ENCODE results near the gene KLRK1. TPM values are rescaled to one million over a fixed set of nuclear protein-coding genes. Genes with fewer than 3 reads are reported as not detected.
A peak's percentile ranks its signal among the peaks of the same experiment; 100 is the strongest.
"Not testable (repeated sequence)": the region's sequence is repeated elsewhere in the genome, so short reads cannot be mapped to it uniquely, and the experiment has no call there.

KLRK1 gene
- total and polyA plus RNA-seq, 7 experiments from 2014 or later, result 0.15 to 75.2 (median 4.1) TPM

DNA sequence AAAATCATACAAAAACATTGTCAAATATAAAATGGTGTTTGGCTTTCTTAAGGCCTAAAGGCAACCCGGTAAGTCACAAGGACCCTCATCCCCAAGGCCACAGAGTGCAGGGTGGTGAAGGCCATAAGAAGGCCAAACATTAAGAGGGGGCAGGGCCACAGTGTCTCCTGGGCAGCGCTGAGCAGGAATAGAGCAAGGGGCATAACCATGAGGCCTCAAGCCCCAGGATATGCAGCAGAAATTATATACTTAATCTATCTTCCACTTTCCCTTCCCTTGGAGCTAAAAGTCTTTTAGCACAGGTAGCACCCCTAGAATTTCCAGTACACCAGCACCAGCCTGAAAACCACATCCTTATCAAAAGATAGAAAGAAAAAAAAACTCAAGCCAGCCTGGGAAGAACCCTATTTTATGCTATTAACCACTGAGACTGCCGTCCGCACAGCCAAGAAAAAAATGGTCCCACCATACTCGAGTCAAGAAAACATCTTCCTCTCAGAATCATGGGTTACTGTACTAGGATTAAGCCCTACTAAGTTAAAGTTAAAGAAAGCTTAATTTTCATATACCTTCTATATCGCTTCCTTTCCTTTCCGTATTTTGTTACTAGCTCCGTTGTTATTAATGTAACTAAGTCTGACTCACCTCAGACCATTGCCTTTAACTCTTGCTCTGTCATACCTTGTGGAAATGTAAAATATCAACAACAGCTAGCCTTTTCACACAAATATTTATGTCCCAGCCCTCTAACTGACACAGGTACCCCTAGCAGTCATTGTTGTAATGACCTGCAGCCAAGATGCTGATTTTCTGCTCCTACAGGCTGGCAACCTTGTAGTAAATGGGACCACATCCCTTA is 20.1 kb downstream of the KLRK1 start:
- no peak overlapping the region for H3K4me3 ChIP-seq (ENCODE audit: low read length)
- no peaks in the 10 kb centered on the region for H3K9me3 ChIP-seq (ENCODE audit: control insufficient read depth in 2 of 3, low read length in 3 of 3)
- CTCF ChIA-PET, result no interaction called here
- DNase-seq, result no peak
- peak overlapping the region in 2 of 9 donors; percentile 2 to 29 for H3K27ac Mint-ChIP-seq
- POLR2A ChIA-PET, result no interaction called here
- H3K4me3 Mint-ChIP-seq, result peak overlapping the region in 1 of 10 donors; percentile 40
- H3K4me1 Mint-ChIP-seq, result peaks cover 5 to 37% (median 14%) of the 10 kb centered on the region in 7 donors
- no peak overlapping the region for H3K27ac ChIP-seq (ENCODE audit: low read depth, low read length)
- peaks cover 0 to 4% (median 3%) of the 10 kb centered on the region in 5 donors for H3K36me3 Mint-ChIP-seq
- H3K27me3 ChIP-seq (ENCODE audit: control insufficient read depth in 2 of 2, insufficient read depth in 2 of 2, low read length in 2 of 2), result no peaks in the 10 kb centered on the region
- peaks cover 0 to 37% (median 0%) of the 10 kb centered on the region in 3 experiments for H3K36me3 ChIP-seq (ENCODE audit: control insufficient read depth in 2 of 3, insufficient read depth in 3 of 3, low read length in 3 of 3)
- H3K27me3 Mint-ChIP-seq, result peaks cover 0 to 36% (median 0%) of the 10 kb centered on the region in 5 donors
- H3K9me3 Mint-ChIP-seq, result peaks cover 0 to 3% (median 0%) of the 10 kb centered on the region in 11 donors
- intact Hi-C loops (cut with micrococcal nuclease), result loop anchor here (5.0 to 10.0 kb wide), 3 partner anchors 155 to 1087 kb away; partner anchors contain the start of genes GABARAPL1 (in 1 of the 2) and STYK1 (in 1 of the 2)
- H3K4me1 ChIP-seq (ENCODE audit: control insufficient read depth in 2 of 2, insufficient read depth in 2 of 2, low read length in 2 of 2), result peaks cover 14 to 87% of the 10 kb centered on the region in 2 donors
- no peak for ATAC-seq

DNA sequence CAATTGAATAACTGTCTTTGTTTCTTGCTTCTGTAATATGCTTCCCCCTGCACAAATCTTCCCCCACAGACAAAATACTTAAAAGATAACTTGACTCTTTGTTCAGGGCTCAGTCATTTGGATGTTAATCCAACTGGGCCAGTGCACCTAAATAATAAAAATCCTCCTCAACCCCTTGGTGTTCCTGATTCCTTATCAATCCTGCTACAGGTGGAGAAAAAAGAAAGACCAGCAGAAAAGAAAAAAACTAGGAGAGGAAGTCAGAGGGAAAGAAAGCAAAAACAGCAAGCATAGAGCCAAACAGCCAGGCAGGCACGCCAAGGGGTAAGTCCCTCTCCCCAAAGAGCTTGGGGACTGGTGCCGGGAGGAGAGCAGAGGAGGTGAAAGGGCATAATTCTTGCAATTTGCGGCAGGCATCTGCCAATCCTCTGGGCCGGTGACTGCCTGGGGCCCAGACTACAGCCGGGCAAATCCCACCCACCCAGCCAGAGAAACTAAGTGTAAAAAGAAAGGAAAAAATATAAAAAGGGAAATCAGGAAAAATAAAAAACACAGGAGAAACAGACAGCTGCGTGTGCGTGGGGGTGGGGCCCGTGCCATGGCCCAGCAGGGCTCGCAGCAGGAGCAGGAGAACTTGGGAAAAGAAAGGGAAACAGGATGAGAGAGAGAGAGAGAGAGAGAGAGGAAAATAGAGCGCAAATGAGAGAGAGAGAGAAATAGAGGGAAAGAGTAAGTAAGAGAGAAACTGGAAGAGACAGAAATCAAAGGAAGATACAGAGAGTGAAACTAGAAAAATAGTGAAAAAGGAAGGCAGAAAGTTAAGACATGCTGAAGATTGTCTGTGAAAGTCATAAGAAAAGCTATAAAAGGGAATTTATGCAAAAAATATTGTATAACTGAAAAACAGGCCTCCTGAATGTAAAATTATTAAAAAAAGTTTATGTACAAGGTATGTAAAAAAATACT is 21.4 kb downstream of the KLRK1 start:
- H3K27me3 ChIP-seq (ENCODE audit: control insufficient read depth in 2 of 2, insufficient read depth in 2 of 2, low read length in 2 of 2), result no peaks in the 10 kb centered on the region
- intact Hi-C loops (cut with micrococcal nuclease), result loop anchor here (5.0 to 10.0 kb wide), 3 partner anchors 154 to 1086 kb away; partner anchors contain the start of genes GABARAPL1 (in 1 of the 2) and STYK1 (in 1 of the 2)
- Mint-ChIP-seq H3K27ac (peak overlapping the region in 3 of 9 donors; percentile 26 to 69 (median 66)), H3K9me3 (peaks cover 0 to 3% (median 0%) of the 10 kb centered on the region in 11 donors), H3K27me3 (peaks cover 0 to 30% (median 0%) of the 10 kb centered on the region in 5 donors), H3K36me3 (peaks cover 0 to 4% (median 3%) of the 10 kb centered on the region in 5 donors), H3K4me3 (no peak overlapping the region), H3K4me1 (peaks cover 5 to 37% (median 14%) of the 10 kb centered on the region in 7 donors)
- H3K36me3 ChIP-seq (ENCODE audit: control insufficient read depth in 2 of 3, insufficient read depth in 3 of 3, low read length in 3 of 3), result peaks cover 0 to 30% (median 0%) of the 10 kb centered on the region in 3 experiments
- DNase-seq (no peak), ATAC-seq (no peak)
- no peaks in the 10 kb centered on the region for H3K9me3 ChIP-seq (ENCODE audit: control insufficient read depth in 2 of 3, low read length in 3 of 3)
- H3K4me3 ChIP-seq (ENCODE audit: low read length), result no peak overlapping the region
- peaks cover 21 to 79% of the 10 kb centered on the region in 2 donors for H3K4me1 ChIP-seq (ENCODE audit: control insufficient read depth in 2 of 2, insufficient read depth in 2 of 2, low read length in 2 of 2)
- no peak overlapping the region for H3K27ac ChIP-seq (ENCODE audit: low read depth, low read length)
- POLR2A ChIA-PET, result no interaction called here
- CTCF ChIA-PET, result no interaction called here

DNA sequence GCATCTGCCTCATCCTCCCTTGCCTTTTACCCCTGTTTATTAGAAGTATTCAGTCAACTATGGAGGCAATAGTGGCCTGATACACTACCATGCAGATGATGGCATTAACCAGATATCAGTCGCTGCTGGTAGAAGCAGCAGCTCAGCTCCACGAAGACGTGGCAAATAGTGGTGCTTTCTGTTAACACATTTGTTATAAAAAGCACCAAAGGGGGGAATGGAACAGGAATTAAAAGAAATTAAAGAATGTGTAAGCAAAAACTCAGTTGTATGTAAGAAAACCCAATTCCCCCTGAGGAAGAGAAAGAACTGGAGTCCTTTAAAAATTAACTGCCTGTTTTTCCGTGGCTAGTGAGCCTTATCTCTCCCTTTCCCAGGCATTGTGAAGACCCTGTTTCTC is 22.1 kb downstream of the KLRK1 start:
- DNase-seq; H3K9me3 ChIP-seq (ENCODE audit: control insufficient read depth in 2 of 3, low read length in 3 of 3); H3K27ac ChIP-seq (ENCODE audit: low read depth, low read length); H3K36me3 Mint-ChIP-seq; H3K27me3 ChIP-seq (ENCODE audit: control insufficient read depth in 2 of 2, insufficient read depth in 2 of 2, low read length in 2 of 2); H3K4me3 Mint-ChIP-seq; H3K4me3 ChIP-seq (ENCODE audit: low read length); H3K9me3 Mint-ChIP-seq; CTCF ChIA-PET; ATAC-seq: not testable (repeated sequence)
- intact Hi-C loops (cut with micrococcal nuclease), result loop anchor here (5.0 to 10.0 kb wide), 3 partner anchors 153 to 1085 kb away; partner anchors contain the start of genes GABARAPL1 (in 1 of the 2) and STYK1 (in 1 of the 2)
- H3K36me3 ChIP-seq (ENCODE audit: control insufficient read depth in 2 of 3, insufficient read depth in 3 of 3, low read length in 3 of 3), result peaks cover 0 to 22% (median 0%) of the 10 kb centered on the region in 3 experiments
- peaks cover 21 to 72% of the 10 kb centered on the region in 2 donors for H3K4me1 ChIP-seq (ENCODE audit: control insufficient read depth in 2 of 2, insufficient read depth in 2 of 2, low read length in 2 of 2)
- H3K27ac Mint-ChIP-seq, result peak overlapping the region in 2 of 9 donors; percentile 14 to 69
- POLR2A ChIA-PET, result interaction anchor here (0.6 kb wide), 1 partner anchor 500 kb away, joined by 3 read pairs; no protein-coding TSS in a partner anchor
- peaks cover 3 to 33% (median 12%) of the 10 kb centered on the region in 7 donors for H3K4me1 Mint-ChIP-seq
- H3K27me3 Mint-ChIP-seq, result peaks cover 0 to 27% (median 0%) of the 10 kb centered on the region in 5 donors

DNA sequence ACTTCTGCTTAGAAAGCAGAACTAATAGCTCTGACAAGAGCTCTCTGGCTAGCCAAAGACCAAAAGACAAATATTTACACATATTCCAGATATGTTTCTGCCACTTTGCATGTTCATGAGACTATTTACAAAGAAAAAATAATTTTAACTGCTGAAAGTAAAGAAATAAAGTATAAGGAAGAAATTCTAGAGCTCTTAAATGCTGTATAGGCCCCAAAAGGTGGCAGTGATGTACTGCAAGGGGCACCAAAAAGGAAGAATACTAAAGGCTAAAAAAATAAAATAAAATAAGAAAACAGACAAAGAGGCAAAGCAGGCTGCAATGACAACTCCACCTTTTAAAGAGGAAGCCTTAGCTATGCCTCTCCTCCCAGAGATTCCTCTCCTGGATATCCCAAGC is 23.0 kb downstream of the KLRK1 start:
- POLR2A ChIA-PET, result interaction anchor here (0.6 to 1.1 kb wide), 2 partner anchors 45 to 331 kb away, joined by 3 read pairs; no protein-coding TSS in a partner anchor

DNA sequence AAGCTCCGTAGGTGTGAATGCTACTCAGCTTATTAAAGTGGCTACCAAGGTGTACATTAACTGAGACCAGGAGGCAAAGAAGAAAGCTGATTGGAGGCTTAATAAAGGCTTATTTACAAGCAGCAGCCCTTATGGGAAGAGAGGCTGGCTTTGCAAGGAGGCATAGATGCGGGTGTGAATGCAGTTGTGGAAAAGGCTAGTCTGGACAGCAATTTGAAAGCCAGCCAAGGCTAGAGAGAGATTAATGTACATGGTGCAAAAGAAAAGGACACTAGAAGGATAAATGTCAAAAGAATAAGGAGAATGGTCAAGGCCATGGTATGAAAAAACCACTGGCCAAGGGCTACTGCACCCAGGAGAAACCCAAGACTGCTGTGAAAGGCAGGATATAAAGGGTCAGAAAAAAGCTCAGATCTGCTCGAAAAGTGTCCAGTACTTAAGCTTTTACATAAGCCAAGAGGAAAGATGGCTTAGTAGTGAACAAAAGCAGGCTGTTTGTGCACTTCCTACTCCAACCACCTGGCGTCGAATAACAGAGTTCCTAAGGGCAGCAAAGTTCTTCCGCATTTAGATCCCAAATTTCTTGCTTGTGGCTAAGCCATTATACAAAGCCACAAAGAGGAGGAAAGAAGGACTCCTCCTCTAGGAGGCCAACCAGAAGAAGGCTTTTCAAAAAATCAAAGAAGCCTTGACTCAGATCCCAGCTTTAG is 24.0 kb downstream of the KLRK1 start:
- Mint-ChIP-seq H3K4me3 (no peak overlapping the region), H3K4me1 (peaks cover 6 to 29% (median 13%) of the 10 kb centered on the region in 7 donors), H3K9me3 (peaks cover 0 to 3% (median 0%) of the 10 kb centered on the region in 11 donors), H3K36me3 (peaks cover 0 to 4% (median 3%) of the 10 kb centered on the region in 5 donors), H3K27me3 (peaks cover 0 to 25% (median 0%) of the 10 kb centered on the region in 5 donors), H3K27ac (no peak overlapping the region)
- peak overlapping the region; percentile 85 for H3K27ac ChIP-seq (ENCODE audit: low read depth, low read length)
- H3K36me3 ChIP-seq (ENCODE audit: control insufficient read depth in 2 of 3, insufficient read depth in 3 of 3, low read length in 3 of 3), result peaks cover 0 to 8% (median 0%) of the 10 kb centered on the region in 3 experiments
- CTCF ChIA-PET, result interaction anchor here (0.5 to 2.2 kb wide), 5 partner anchors 192 to 623 kb away, joined by 3 to 9 read pairs (median 5); no protein-coding TSS in a partner anchor
- no peaks in the 10 kb centered on the region for H3K27me3 ChIP-seq (ENCODE audit: control insufficient read depth in 2 of 2, insufficient read depth in 2 of 2, low read length in 2 of 2)
- no peaks in the 10 kb centered on the region for H3K9me3 ChIP-seq (ENCODE audit: control insufficient read depth in 2 of 3, low read length in 3 of 3)
- DNase-seq (no peak), ATAC-seq (no peak)
- intact Hi-C loops (cut with micrococcal nuclease), result loop anchor here (1.0 to 10.0 kb wide), 13 partner anchors 151 to 1901 kb away; partner anchors contain the start of genes GABARAPL1 (in 2 of the 2), MAGOHB (in 2 of the 2), SMIM10L1 (in 2 of the 2) and STYK1 (in 2 of the 2)
- H3K4me1 ChIP-seq (ENCODE audit: control insufficient read depth in 2 of 2, insufficient read depth in 2 of 2, low read length in 2 of 2), result peaks cover 21 to 55% of the 10 kb centered on the region in 2 donors
- H3K4me3 ChIP-seq (ENCODE audit: low read length), result peak overlapping the region; percentile 81
- POLR2A ChIA-PET, result interaction anchor here (0.6 to 1.6 kb wide), 6 partner anchors 63 to 916 kb away, joined by 3 to 7 read pairs (median 4); partner anchors contain the start of genes GABARAPL1 and MAGOHB

More for the DNA sequence above, 23.0 kb downstream of the KLRK1 start:
- no peak overlapping the region for H3K4me3 ChIP-seq (ENCODE audit: low read length)
- CTCF ChIA-PET, result interaction anchor here (1.2 to 2.2 kb wide), 4 partner anchors 191 to 384 kb away, joined by 3 to 9 read pairs (median 4); no protein-coding TSS in a partner anchor
- H3K27me3 Mint-ChIP-seq, result peaks cover 0 to 25% (median 0%) of the 10 kb centered on the region in 5 donors
- peaks cover 0 to 4% (median 3%) of the 10 kb centered on the region in 5 donors for H3K36me3 Mint-ChIP-seq
- H3K36me3 ChIP-seq (ENCODE audit: control insufficient read depth in 2 of 3, insufficient read depth in 3 of 3, low read length in 3 of 3), result peaks cover 0 to 17% (median 0%) of the 10 kb centered on the region in 3 experiments
- peak overlapping the region in 2 of 9 donors; percentile 53 to 60 for H3K27ac Mint-ChIP-seq
- H3K4me1 ChIP-seq (ENCODE audit: control insufficient read depth in 2 of 2, insufficient read depth in 2 of 2, low read length in 2 of 2), result peaks cover 21 to 63% of the 10 kb centered on the region in 2 donors
- ATAC-seq (peak; percentile 36), DNase-seq (peak in 4 of 9 donors; percentile 25 to 44 (median 31))
- peaks cover 0 to 25% (median 11%) of the 10 kb centered on the region in 7 donors for H3K4me1 Mint-ChIP-seq
- intact Hi-C loops (cut with micrococcal nuclease), result loop anchor here (5.0 to 10.0 kb wide), 3 partner anchors 152 to 1085 kb away; partner anchors contain the start of genes GABARAPL1 (in 1 of the 2) and STYK1 (in 1 of the 2)
- H3K4me3 Mint-ChIP-seq, result peak overlapping the region in 2 of 10 donors; percentile 29 to 31
- H3K27me3 ChIP-seq (ENCODE audit: control insufficient read depth in 2 of 2, insufficient read depth in 2 of 2, low read length in 2 of 2), result no peaks in the 10 kb centered on the region
- H3K9me3 Mint-ChIP-seq, result peaks cover 0 to 3% (median 0%) of the 10 kb centered on the region in 11 donors
- H3K9me3 ChIP-seq (ENCODE audit: control insufficient read depth in 2 of 3, low read length in 3 of 3), result no peaks in the 10 kb centered on the region
- no peak overlapping the region for H3K27ac ChIP-seq (ENCODE audit: low read depth, low read length)
